DMS53 treated with DMSO at 0.1 percent for 48 hours (cell line): ENCODE measurements around the gene MYEOV.

Experiments used
- DNase-seq: peaks from one replicate; lab custom pipeline; 2025; ENCODE audit not compliant: unreplicated experiment; lab: John Stamatoyannopoulos, UW

The MYEOV gene

GRCh38 chr11:69265210-69265609 lies 28.7 kb upstream of the MYEOV start:
- DNase-seq, result no peak

GRCh38 chr11:69265911-69266510 lies 27.9 kb upstream of the MYEOV start:
- DNase-seq, result no peak

GRCh38 chr11:69267395-69267805 lies 26.6 kb upstream of the MYEOV start:
- DNase-seq, result no peak

GRCh38 chr11:69268911-69269310 lies 25.0 kb upstream of the MYEOV start:
- no peak for DNase-seq

- DNase-seq, result no peak
Measured at GRCh38 chr11:69269388-69269787, 24.6 kb upstream of the MYEOV start.

- no peak for DNase-seq
Measured at GRCh38 chr11:69269926-69270697, 23.8 kb upstream of the MYEOV start.

- DNase-seq, result no peak
Measured at GRCh38 chr11:69270941-69271340, 23.0 kb upstream of the MYEOV start.

- no peak for DNase-seq
Measured at GRCh38 chr11:69272055-69272454, 21.9 kb upstream of the MYEOV start.

- DNase-seq, result no peak
Measured at GRCh38 chr11:69272831-69273485, 21.0 kb upstream of the MYEOV start.

GRCh38 chr11:69273571-69273970 lies 20.4 kb upstream of the MYEOV start:
- no peak for DNase-seq

- DNase-seq, result no peak
Measured at GRCh38 chr11:69274531-69275016, 19.4 kb upstream of the MYEOV start.

- DNase-seq, result no peak
Measured at GRCh38 chr11:69275178-69275577, 18.8 kb upstream of the MYEOV start.

- DNase-seq, result no peak
Measured at GRCh38 chr11:69276165-69276564, 17.8 kb upstream of the MYEOV start.

GRCh38 chr11:69277074-69277809 lies 16.7 kb upstream of the MYEOV start:
- no peak for DNase-seq

- DNase-seq, result no peak
Measured at GRCh38 chr11:69278091-69278867, 15.7 kb upstream of the MYEOV start.

GRCh38 chr11:69280451-69280850 lies 13.5 kb upstream of the MYEOV start:
- DNase-seq, result no peak

GRCh38 chr11:69280994-69281393 lies 13.0 kb upstream of the MYEOV start:
- DNase-seq, result no peak

GRCh38 chr11:69283446-69283845 lies 10.5 kb upstream of the MYEOV start:
- no peak for DNase-seq

GRCh38 chr11:69284081-69284511 lies 9.9 kb upstream of the MYEOV start:
- no peak for DNase-seq

GRCh38 chr11:69285091-69285490 lies 8.9 kb upstream of the MYEOV start:
- no peak for DNase-seq

GRCh38 chr11:69285766-69286165 lies 8.2 kb upstream of the MYEOV start:
- no peak for DNase-seq
